IPS DF 4.7 (cell line): ENCODE measurements around the gene LINGO3.
"Not testable (repeated sequence)": the region's sequence is repeated elsewhere in the genome, so short reads cannot be mapped to it uniquely, and the experiment has no call there.

Source experiments
- DNase-seq: peaks from one replicate; pipeline ENCODE4 v3.0.0-alpha.2; 2013; ENCODE audit warnings: low spot score; ENCODE audit errors: extremely low read depth

LINGO3 gene

DNA sequence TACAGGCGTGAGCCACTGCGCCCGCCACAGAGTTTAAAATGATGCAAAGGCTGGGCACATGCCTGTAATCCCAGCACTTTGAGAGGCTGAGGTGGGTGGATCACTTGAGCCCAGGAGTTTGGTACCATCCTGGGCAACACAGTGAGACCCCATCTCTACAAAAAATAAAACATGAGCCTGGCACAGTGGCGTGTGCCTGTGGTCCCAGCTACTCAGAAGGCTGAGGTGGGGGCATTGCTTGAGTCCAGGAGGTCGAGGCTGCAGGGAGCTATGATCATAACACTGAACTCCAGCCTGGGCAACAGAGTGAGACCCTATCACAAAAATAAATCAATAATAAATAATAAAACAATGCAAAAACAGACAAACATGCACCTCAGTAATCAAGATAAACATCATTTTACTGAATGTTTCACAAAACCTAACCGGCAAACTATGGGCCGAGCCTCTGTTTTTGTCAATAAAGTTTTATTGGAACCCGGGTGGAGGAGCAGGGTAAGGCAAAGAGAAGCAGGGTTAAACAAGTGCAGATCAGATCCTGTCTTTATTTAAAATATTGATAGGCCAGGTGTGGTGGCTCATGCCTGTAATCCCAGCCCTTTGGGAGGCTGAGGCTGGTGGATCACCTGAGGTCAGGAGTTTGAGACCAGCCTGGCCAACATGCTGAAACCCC, 24.0 kb downstream of the LINGO3 start:
- no peak for DNase-seq

DNA sequence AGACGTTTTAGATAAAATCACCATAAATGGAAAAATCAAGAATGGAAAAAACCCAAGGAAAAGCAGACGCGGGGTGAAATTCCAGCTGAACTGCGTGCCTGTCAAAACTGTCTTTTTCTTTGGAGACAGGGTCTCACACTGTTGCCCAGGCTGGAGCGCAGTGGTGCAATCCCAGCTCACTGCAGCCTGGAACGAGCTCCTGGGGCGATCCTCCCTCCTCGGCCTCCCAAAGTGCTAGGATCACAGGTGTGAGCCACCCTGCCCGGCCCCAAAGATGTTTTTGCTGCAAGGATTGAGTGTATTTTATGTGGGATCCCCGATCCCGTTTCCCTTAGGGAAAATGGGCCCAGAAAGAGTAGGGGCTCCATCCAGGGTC, 25.1 kb downstream of the LINGO3 start:
- DNase-seq: no peak

DNA sequence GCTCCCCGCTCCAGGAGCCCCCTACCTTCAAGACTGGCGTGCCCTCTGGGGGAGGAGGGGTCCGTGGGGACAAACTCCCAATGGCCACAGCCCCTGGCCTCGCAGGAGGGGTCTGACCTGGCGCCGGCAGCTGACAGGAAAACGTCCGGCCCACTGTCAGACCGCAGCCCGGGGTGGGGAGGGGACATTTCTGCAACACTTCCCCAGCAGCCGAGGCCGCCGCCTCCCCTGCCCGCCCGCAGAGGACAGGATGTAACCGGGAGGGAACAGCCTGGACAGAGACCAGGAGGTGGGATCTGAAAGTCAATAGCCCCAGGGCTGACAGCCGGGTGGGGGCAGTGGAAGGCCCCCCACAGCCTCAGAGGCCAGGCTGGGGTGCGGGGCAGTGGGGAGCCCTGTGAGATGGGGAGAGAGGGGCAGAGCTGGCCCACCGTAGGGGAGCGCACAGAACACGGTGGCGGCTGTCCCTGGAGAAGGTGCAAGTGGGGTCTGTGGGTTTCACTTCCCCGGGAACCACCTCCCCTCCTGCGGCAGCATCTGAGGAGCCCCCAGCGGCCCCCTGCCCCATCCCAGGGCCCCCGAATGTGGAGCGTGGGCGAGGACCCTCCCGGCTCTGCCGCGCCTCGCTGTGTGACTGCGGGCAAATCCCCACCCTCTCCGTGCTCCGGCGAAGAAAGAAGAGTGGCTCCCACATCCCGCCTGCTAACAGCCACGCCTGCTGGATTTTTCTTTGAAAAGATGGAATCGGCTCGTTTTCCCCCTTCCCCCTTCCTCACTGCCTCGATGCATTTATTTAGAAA, 25.7 kb downstream of the LINGO3 start, which contains the start of gene PEAK3:
PEAK3 (minus strand) TSS at position 114 of the 800 bp plus-strand sequence. CDS start 1,244 bp downstream, outside the sequence.
- no peak for DNase-seq

DNA sequence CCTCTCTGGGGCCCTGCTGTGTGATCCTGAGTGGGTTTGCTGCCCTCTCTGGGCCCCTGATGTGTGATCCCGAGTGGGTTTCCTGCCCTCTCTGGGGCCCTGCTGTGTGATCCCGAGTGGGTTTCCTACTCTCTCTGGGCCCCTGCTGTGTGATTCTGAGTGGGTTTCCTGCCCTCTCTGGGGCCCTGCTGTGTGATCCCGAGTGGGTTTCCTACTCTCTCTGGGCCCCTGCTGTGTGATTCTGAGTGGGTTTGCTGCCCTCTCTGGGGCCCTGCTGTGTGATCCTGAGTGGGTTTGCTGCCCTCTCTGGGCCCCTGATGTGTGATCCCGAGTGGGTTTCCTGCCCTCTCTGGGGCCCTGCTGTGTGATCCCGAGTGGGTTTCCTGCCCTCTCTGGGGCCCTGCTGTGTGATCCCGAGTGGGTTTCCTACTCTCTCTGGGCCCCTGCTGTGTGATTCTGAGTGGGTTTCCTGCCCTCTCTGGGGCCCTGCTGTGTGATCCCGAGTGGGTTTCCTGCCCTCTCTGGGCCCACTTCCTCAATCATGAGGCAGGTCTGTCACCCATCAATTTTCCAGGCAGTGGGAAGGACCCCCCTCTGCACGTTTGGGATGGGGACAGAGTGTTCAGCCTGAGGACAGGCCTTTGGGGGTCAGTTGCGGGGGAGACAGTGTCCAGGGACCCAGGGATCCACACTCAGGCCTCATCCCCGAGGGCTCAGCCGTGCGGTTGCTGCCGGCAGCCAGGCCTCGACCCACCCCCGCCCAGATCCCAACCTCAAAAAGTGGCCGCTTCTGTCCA, 26.5 kb downstream of the LINGO3 start:
- DNase-seq: not testable (repeated sequence)

DNA sequence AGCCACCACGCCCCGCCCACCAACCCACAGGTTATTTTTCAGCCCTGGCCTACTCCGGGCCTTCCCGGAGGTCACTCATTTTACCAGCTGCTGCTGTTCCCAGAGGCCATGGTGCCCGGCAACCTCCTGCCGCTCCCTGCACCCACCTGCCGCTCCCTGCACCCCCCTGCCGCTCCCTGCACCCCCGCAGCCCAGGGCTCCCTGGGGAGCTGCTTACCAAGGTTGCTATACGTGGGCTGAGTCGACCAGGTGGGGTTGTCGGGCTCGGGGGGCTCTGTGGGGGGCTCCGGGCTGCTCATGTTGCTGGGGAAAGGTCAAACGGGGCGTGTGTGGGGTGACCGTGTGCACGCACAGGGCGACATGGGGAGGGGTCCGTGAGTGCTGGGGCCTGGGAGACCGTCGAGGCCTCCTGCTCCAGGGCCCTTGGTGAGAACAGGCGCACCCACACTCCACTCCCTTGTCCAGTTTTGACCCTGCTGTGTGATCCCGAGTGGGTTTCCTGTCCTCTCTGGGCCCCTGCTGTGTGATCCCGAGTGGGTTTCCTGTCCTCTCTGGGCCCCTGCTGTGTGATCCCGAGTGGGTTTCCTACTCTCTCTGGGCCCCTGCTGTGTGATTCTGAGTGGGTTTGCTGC, 27.2 kb downstream of the LINGO3 start:
- DNase-seq: no peak

DNA sequence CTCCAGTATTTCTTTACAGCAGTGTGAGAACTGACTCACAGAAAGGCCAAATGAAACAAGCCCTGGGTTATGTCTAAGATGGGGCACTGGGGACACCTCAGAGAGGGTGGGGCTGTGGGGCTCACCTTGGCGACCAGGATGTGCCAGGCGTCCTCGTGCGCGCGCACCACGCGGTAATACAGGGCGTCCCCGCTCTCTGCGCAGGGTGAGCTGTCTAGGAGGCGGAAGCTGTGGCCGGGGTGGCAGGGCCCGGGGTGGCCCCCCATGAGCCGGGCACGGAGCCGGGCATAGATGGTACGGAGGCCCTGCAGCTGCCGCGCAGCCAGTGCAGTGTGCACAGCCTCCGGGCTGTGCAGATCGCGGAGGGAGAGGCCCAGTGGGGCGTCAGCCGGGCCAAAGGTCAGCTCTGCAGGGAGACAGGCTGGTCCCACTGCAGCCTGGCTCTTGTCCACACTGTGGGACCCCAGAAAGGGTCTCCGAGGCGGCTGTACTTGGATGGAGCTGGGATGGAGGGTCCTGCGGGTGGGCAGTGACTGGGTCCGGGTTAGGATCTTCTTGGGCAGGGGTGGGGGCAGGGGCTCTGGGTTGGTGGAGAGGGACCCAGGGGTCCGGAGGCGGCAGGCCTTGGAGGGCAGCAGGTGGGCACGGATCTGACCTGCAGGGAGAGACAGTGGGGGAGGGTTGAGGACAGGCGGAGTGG, 29.3 kb downstream of the LINGO3 start:
- no peak for DNase-seq

DNA sequence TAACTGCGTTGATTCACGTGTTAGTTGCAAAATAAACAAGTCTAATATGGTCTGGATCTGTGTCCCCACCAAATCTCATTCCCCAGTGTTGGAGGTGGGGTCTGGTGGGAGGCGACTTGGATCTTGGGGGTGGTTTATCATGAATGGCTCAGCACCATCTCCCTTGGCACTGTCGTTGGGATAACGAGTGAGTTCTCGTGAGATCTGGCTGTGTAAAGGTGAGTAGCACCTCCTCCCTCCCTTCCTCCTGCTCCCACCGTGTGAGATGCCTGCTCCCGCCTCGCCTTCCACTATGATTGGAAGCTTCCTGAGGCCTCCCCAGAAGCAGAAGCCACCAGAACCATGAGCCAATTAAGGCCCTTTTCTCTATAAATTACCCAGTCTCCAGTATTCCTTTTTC, 30.8 kb downstream of the LINGO3 start:
- DNase-seq: no peak

DNA sequence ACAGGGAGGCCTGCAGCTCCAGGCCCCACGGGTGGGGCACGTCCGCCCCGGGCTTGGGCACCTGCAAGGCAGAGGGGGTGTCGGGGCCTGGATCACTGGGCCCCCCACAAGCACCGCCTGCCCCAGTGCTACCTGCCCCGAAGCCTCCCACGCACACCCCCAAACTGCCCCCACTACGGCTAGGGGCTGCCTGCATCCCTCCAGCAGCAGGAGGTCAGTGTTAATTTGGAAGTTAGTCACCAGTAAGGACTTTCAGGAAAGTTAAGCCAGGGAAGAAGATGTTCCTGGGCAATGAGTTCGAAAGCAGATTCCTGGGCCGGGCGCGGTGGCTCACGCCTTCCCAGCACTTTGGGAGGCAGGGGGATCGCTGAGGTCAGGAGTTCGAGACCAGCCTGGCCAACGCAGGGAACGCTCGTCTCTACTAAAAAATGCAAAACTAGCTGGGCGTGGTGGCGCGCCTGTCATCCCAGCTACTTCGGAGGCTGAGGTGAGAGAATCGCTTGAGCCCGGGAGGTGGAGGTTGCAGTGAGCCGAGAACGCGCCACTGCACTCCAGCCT, 31.4 kb downstream of the LINGO3 start:
- DNase-seq: no peak

DNA sequence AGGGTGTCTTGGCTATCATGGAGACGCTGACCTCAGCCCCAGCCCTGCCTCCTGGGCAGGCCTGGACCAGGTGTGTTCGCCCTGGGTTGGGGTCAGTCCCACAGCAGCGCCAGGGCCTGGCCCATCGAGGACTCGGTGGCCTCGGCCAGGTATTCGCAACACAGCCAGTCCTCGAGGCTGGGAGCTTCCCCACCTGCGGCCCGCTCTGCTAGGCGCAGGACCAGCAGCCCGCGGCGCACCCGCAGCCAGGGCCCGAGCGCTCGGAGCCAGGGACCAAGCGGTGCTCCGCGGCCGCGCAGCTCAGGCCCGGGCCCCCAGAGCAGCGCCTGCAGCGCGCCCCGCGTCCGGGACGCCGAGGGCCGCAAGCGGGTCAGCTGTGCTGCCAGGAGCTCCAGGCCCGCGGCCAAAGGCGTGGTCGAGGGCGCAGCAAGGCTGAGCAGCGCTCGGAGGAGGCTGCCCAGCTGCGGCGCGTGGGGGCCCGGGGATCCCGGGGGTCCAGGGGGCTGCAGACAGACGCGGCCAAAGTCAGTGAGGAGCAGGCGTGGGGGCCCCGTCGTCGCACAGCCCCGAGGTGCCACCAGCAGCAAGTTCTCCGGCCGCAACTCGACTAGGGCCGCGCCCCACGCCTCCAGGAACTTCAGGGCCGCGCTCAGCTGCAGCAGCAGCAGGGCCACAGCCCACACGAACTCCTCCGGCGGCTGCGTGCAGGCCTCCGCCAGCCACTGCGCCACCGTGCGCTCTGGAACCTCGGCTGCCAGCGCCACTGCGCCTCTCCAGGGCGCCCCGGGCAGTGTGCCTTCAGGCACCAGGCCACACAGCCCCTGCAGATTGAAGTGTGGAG, 32.1 kb downstream of the LINGO3 start:
- DNase-seq: no peak

DNA sequence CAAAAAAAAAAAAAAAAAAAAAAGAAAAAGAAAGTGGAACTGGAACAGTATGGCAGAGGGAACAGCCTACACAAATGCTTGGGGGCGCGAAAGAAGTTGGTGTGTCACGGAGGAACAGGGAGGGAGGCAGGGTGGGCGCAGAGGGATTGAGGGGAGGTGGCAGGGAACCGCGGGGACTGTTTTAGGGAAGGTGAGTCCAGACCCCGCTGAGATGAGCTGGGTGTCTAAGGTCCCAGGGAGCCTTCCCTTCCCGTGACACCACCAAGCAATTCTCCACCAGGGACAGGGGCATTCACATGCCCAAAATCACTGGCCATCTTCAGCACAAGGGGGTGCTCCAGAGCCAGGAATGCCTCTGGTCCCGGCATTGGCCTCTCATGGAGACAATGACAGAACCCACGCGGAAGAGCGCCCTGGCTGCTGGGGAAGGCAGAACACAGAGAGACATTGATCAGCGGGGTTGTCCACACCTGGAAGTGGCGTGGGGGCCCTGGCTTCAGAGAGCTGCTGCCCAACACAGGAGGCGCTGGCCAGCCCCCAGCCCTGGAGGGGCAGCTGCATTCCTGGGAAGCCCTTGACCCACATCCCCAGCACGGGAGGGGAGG, 32.9 kb downstream of the LINGO3 start:
- no peak for DNase-seq

DNA sequence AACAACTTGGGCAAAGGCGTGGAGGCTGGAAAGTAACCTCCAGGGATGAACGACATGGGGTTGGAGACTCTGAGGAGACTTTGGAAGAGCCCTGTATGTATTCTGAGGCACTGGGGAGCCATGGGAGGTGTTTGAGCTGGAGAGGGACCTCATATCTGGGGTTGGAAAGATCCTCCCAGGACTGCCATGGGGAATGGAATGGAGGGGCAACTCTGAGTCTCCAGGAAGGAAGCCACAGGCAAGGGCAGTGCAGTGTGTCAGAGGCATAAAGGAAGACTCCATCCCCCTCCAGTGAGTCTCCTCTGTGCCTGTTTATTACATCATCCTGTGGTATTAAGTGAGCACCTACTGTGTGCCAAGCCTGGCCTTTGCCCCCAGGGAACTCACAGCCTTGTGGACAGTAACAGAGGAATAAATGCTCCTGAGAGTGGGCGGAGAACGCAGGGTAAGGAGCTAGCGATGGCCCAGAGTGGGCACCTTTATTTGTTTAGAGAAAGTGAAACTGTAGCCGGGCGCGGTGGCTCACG, 33.7 kb downstream of the LINGO3 start:
- no peak for DNase-seq

DNA sequence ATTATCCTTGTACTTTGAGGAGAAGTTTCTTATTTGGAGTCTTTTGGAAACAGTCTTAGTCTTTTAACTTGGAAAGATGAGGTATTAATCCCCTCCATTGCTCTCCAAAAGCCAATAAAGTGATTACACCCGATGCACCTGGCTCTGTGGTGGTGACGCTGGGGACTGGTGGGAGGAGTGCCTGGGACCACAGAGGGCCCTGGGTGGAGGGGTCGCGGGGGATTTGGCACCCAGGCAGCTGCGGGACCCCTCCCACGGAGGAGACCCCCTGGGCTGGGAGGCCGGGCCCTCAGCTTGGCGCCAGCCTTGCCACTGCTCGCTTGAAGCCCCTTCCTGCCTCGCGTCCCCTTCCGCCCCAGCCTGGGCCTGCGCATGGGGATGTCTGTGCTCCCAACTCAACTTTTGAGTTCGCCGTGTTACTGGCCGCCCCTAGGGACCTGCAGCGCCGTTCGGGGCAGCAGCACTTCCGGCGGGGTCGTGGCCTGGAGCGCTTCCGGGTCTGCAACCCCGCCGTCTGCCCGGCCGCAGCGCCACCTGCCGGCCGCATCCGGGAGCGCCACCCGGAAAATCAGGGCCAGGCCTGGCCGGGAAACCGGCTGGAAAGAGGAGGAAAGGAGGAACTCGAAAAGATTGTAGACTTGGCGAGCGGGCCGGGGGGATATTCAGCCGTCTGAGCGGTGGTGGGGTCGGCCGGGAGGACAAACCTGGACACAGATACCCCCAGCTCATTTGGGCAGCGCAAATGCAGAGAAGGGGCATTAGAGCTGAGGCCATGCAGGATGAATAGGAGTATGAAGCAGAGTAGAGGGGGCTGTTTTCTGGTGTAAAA, 34.4 kb downstream of the LINGO3 start:
- DNase-seq: no peak

DNA sequence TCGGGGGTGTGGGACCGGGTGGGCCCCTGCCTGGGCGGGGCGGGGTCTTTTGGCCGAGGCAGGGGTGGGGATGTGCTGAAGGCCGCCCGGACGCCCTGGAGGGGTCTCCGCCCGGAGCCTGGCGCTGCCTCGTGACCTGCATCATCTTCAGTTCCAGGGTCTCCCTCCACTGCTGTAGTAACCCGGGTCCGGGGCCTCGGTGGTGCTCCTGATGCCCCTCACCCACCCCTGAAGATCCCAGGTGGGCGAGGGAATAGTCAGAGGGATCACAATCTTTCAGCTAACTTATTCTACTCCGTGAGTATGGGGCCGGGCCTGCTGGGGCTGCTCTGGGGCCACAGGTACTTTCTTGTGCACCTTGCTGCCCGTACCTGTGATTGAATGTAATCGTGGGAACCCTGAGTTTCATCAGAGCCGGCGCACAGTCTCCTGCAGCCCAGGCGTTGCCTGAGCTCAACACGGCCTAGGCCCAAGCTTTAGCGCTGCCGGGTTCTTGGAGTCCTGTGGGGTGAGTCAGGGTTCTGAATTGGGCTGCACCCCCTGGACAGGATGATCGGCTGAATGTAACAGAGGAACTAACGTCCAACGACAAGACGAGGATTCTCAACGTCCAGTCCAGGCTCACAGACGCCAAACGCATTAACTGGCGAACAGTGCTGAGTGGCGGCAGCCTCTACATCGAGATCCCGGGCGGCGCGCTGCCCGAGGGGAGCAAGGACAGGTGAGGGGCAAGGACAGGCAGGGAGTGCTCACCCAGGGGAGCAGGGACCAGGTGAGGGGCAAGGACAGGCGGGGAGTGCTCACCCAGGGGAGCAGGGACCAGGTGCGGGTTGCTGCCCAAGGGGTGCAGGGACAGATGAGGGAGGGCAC, 36.5 kb downstream of the LINGO3 start:
- DNase-seq: no peak

DNA sequence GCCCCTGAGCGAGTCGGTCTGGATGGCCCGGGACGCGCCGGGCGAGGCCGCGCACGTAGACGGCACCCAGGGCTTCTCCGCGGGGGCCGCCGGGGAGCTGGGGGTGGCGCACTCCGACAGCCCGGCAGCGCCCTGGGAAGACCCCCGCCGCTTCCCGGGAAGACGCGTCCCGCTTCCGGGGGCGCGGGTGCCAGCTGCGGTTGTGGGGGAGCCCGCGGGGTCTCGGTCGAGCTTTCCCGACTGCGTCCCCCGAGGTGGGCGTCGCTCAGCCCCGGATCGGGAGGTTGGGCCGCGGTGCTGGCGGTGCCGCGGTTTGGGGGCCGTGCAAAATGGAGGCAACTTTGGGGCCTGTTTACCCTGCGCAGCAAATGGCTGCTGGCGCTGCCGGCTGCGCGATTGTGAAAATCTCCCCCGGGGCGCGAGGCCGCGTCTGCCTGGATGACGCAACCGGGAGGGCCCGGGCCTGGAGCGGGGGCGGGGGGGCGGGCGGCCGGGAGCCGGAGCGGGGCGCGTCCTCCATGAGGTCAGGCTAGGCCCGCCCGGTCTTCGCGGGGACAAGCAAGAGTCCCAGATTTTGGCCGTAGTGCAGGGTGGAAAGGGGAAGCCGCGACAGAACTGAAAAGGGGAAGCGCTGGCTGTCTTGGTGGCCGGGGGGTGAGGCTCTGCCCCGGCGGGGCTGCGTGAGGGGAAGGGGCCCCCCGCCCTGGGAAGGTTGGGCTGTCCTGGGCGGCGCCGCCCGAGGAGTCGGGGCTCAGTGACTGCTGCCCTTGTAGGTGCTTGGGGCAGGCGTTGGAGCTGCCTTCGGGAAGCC, 37.3 kb downstream of the LINGO3 start:
- no peak for DNase-seq

DNA sequence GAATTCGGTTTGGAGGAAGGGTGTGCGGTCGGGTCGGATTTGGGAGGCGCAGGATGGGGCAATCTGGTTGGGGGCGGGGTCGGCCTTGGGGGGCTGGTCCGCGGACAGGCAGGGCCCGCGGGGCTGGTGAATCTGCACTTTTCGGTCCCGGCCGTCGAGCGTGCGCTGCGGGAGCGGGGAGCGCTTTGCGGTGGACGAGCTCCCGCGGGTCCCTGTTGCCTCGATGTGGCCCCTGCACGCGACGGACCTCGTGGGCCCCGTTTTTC, 37.9 kb downstream of the LINGO3 start:
- no peak for DNase-seq

DNA sequence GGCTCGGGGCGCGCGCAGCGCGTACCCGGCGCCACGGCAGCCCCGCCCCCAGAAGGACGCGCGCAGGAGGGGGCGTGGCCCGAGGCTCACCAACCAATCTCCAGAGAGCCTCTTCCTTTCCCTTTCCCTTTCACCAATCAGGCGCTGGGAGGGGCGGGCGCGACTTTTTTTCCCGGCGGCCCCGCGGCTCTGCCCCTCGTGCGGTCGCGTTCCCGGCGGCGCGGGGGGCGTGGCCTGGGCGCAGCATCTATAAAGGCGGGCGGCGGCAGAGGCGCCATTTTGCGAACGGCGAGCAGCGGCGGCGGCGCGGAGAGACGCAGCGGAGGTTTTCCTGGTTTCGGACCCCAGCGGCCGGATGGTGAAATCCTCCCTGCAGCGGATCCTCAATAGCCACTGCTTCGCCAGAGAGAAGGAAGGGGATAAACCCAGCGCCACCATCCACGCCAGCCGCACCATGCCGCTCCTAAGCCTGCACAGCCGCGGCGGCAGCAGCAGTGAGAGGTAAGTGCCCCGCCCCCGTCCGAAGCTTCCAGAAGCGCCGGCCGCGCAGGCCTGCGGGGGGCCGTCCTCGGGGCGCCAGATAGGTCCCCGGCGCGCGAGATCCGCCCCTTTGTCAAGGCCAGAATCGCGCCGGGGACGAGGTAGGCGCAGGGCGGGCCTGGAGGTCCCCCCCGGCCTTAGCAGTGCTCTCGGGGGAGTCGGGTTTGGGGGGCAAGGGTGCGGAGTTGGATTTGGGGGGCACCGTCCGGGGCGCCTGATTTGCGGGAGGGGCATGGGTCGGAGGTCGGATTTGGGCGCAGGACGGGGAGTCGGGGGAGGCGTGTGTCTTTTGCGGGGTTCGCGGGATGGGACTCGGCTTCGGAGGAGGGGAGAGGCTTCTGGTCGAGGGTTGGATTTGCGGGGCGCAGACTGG, 38.5 kb downstream of the LINGO3 start:
- no peak for DNase-seq
